Posterior cingulate gyrus (tissue), 11 donors: ENCODE measurements around the gene IL24.

Source experiments
- DNase-seq, 10 donors: peaks; one replicate each; pipeline versions ENCODE4 v3.0.0 to v3.0.0-alpha.2; 2020 to 2021; ENCODE audit warnings: mixed read lengths in 3 of 10
- intact Hi-C: fragments of 100-400 bp; cut with DNase I; formaldehyde crosslinking; loops from one replicate; pipeline ENCODE4 v1.15.1; 2023

The IL24 gene

GRCh38 chr1:206901944-206902343, 4.7 kb downstream of the IL24 start:
- DNase-seq = peak in 1 of 10 donors; percentile 68
- intact Hi-C loops = no loop called here

GRCh38 chr1:206902702-206903101, 5.5 kb downstream of the IL24 start:
- intact Hi-C loops = no loop called here
- DNase-seq = no peak

- no peak for DNase-seq
- intact Hi-C loops = no loop called here
Observed at GRCh38 chr1:206903687-206904086, 6.4 kb downstream of the IL24 start.

GRCh38 chr1:206904423-206905142, 7.3 kb downstream of the IL24 start:
- intact Hi-C loops = no loop called here

GRCh38 chr1:206905295-206906164, 8.3 kb downstream of the IL24 start:
- no peak for DNase-seq
- intact Hi-C loops = no loop called here

More at GRCh38 chr1:206904423-206905142, 7.3 kb downstream of the IL24 start:
- peak in 1 of 10 donors; percentile 61 for DNase-seq

GRCh38 chr1:206907304-206907991, 10.2 kb downstream of the IL24 start:
- DNase-seq = no peak
- intact Hi-C loops = no loop called here

GRCh38 chr1:206908038-206908437, 10.8 kb downstream of the IL24 start:
- no peak for DNase-seq
- intact Hi-C loops = no loop called here

GRCh38 chr1:206909161-206909882, 12.1 kb downstream of the IL24 start:
- peak in 1 of 10 donors; percentile 81 for DNase-seq
- intact Hi-C loops = no loop called here

GRCh38 chr1:206909883-206910318, 12.7 kb downstream of the IL24 start:
- intact Hi-C loops = no loop called here
- no peak for DNase-seq

GRCh38 chr1:206911064-206911663, 13.9 kb downstream of the IL24 start:
- peak in 1 of 10 donors; percentile 14 for DNase-seq
- intact Hi-C loops = no loop called here

- DNase-seq = peak in 8 of 10 donors; percentile 60 to 93 (median 74)
- intact Hi-C loops = loop anchor here (2.0 kb wide), 3 partner anchors 178 to 278 kb away; partner anchors contain the start of gene DYRK3
Observed at GRCh38 chr1:206912445-206913095, 15.3 kb downstream of the IL24 start.

GRCh38 chr1:206913766-206914537, 16.7 kb downstream of the IL24 start:
- DNase-seq = no peak
- intact Hi-C loops = loop anchor here (2.0 kb wide), 3 partner anchors 179 to 279 kb away; partner anchors contain the start of gene DYRK3

GRCh38 chr1:206915030-206915735, 17.9 kb downstream of the IL24 start:
- no peak for DNase-seq

GRCh38 chr1:206916000-206916709, 18.9 kb downstream of the IL24 start:
- no peak for DNase-seq
- intact Hi-C loops = no loop called here

More at GRCh38 chr1:206915030-206915735, 17.9 kb downstream of the IL24 start:
- intact Hi-C loops = no loop called here

GRCh38 chr1:206918076-206918475, 20.8 kb downstream of the IL24 start:
- intact Hi-C loops = no loop called here
- no peak for DNase-seq

GRCh38 chr1:206921772-206922265, 24.6 kb downstream of the IL24 start, which contains the start of gene FCMR:
FCMR (minus strand) TSS chr1:206921941; CDS start chr1:206921854, 87 bp downstream.
- intact Hi-C loops = no loop called here

GRCh38 chr1:206922524-206922923, 25.3 kb downstream of the IL24 start:
- DNase-seq = peak in 1 of 10 donors; percentile 66
- intact Hi-C loops = no loop called here

More at GRCh38 chr1:206921772-206922265, 24.6 kb downstream of the IL24 start, which contains the start of gene FCMR:
- DNase-seq = peak in 1 of 10 donors; percentile 24
